HL-60/S4 treated with retinoic acid at 250 ng/mL for 4 days and 3 days (cell line): Measurements from ENCODE around the gene OSTN.
"Not testable (repeated sequence)": the region's sequence is repeated elsewhere in the genome, so short reads cannot be mapped to it uniquely, and the experiment has no call there.

Experiments used
- in situ Hi-C: fragments of 300-500 bp; cut with MboI; formaldehyde crosslinking; loops from 2 replicates; pipeline ENCODE4 v1.7.0; 2022; ENCODE audit warnings: low sequenced_read_pairs

The OSTN gene

DNA sequence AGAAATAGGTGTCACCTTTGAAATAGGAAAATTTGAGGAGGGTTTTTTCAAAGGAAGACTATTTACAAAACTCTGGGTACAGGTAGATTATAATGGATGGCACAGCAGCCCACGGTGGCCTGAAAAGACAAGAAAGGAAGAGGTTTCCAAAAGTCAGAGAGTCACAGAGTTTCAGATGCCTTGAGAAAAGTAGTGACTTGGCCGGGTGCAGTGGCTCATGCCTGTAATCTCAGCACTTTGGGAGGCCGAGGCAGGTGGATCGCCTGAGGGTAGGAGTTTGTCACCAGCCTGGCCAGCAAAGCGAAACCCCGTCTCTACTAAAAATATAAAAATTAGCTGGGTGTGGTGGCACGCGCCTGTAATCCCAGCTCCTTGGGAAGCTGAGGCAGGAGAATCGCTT lies 35.2 kb downstream of the OSTN start:
- in situ Hi-C loops = no loop called here

DNA sequence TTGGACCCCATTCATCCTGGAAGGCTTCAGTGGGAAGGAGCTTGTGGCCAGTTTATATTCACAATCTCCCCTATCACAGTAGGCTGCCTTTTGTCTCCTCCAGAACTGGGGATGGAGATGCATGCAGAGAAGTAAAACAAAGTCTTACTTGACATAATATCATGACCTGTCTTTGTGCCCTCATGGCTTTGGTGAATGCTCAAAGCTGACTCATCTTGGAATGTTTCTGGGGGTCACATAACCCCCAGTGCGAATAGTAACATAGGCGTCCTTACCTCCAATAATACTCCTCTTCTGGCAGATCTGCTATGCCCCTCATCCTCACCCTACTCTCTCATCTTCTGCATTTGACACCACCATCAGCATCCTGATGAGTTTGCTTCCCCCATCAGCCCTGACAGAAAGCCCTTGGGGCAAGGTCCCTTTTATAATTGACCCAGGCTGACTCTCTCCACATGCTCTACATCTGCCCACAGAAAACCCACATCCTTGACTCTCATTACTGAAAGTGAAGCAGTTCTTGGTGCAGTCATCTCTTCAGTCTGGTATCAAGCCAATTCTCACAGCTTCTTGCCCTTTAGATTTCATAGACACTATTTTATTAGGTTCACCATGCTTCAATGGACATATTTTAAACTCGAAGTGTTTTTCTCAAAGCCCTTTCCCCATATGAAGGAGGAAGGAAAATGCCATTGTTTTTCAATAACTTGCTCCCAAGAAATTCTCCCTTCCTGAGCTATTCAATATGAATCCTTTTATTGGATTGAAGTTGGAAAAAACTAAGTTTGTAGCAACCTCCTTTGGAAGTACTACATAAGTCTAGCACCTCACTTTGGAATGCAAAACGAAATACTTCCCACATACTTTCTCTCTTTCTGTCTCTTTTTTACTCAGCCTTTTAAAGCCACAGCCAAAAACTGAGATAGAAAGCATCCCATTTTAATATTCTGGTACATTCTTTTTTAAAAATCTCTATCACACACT lies 36.6 kb downstream of the OSTN start:
- in situ Hi-C loops = no loop called here

DNA sequence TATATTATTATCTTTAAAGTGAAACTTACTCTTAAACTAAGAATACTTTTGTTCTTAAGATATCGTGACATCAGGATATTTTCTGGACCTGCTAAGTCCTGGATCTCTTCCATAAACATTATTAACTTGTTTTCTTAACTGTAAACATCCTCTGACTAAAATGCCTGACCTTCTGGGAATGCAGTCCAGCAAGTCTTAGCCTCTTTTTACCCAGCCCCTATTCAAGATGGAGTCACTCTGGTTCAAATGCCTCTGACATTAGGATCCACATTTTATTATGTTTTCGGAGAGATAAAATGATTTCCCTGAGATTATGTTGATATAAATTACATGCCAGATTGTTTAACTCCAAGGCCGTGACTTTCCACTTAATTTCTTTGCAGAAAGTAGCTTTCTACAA lies 37.6 kb downstream of the OSTN start:
- in situ Hi-C loops = no loop called here

DNA sequence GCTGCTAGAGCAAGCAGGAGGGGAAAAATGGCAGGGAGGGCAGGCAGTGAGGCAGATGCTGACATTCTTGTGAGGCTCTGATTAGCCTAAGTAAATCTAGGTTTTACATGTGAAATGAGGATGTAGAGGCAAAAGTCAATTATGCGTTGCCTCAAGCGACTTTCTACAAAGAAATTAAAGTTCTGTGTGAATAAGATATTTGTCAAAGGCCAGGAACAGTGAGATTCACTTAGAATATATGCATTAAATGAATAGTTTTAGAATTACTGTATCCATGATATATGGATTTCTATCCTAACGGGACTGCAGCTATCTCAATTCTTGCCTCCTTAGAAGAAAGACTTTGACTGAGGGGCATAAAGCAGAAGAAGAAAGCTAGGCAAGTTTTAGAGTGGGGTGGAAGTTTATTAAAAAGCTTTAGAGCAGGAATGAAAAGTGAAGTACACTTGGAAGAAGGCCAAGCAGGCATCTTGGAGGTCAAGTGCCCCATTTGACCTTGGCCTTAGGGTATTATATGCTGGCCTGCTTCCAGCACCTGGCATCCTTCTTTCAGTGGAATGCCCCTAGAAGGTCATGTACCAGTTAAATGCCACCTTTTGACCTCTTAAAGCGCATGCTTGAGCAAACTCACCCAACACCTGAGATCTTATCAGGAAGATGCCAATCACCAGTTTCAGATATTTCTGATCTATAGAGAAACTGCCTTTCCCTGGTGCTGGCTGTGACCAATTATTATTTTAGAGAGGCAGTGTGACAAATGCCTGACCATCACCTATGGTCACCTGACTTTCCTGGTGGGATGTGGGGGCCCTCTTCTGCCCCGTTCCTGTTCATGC lies 38.2 kb downstream of the OSTN start:
- in situ Hi-C loops = no loop called here

DNA sequence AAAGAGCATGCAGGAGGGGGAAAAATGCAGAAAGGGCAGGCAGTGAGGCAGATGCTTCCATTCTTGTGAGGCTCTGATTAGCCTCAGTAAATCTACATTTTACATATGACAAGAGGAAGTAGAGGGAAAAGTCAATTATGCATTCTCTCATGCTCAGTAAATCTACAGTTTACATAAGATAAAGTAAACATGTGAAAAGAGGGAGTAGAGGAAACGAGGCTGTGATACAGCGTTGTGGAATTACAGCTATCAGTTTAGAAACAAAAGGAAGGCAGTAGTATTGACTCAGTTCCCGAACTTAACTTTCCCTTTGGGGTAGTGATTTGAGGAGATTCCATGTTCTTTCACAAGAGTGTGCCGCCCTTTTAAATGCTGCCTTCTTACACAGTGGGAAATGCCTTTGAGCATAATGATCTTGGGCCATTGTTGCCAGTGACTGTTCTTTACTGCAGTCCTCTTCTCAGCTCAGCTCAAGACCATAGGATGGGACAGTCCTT lies 39.3 kb downstream of the OSTN start:
- in situ Hi-C loops = no loop called here

DNA sequence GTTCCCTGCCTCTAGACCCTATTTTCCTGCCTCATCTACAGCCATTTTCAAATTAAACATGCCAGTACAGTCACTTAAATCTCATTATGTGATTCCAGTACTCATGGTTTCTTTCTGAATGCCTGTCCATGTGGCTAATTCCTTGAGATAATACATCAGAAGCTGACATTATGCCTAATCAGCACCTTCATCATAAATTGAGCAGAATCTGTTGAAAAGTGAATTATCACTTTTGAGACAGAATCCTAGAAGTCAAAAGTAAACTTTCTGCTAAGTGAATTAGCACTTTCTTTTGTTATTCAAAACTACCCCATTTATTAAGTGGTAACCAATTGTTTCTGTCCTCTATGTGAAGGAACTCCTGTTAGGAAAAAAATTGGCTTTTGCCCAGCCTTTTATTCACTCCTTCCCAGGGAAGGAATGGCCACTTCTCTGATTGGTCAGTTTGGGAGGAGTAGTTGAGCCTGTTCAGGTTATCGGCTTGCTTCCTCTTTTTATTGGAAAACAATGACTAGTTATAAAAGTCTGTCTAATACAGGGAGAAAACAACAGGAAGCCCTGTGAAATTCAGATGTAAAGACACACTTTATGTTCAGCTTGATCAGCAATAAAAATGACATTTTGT lies 40.5 kb downstream of the OSTN start:
- in situ Hi-C loops = no loop called here

DNA sequence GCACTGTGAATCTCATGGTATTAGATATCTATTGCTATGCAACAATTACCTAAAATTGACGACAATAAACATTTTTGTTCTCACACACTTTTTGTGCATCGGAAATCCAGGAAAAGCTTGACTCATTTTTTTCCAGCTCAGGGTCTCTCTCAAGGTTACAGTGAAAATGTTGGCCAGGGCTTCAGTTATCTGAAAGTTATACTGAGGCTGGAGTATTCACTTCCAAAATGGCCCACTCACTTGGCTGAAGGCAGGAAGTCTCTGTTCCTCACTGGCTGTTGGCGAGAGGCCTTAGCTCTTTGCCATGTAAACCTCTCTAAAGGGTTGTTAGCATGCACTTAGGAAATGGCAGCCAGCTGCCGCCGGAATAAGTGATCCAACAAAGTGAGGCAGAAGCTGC lies 41.4 kb downstream of the OSTN start:
- in situ Hi-C loops = no loop called here

DNA sequence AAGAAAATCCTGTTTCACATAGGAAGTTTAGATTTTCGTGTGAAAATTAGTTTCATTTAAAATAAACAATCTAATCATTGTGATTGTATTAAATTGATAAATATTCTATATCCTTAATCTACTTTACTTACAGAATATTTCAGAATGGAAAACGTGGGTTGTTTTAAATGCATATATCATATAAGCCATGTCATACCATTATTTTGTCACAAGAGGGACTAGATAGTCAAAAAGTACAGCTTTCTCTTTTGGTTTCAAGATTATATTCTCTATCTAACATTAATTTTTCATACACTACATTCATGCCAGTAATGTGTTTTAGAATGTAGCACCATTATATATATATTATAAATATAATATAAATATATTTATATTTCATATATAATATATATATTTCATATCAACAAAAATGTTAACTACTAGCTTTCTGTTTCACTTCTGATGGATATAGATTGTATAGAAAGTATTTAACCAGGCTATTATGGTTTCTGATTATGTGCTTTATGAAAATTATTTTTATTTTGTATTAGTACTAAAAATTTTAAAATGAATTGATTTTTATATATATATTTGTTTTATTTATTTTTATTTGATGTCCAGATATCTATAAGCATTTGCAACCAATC lies 45.3 kb downstream of the OSTN start:
- in situ Hi-C loops = no loop called here

DNA sequence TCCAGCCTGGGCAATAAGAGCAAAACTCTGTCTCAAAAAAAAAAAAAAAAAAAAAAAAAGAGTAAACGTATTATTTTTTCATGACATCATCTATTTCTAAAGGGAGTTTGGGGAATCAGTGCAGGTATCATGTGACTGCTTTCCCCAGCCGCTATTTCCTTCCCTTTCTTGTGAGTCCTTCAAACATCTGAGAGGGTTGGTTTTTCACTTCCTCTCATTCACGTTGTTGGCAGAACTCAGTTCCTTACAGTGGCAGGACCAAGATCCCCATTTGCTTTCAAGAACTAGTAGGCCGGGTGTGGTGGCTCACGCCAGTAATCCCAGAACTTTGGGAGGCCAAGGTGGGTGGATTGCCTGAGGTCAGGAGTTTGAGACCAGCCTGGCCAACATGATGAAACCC lies 47.0 kb downstream of the OSTN start:
- in situ Hi-C loops = not testable (repeated sequence)

DNA sequence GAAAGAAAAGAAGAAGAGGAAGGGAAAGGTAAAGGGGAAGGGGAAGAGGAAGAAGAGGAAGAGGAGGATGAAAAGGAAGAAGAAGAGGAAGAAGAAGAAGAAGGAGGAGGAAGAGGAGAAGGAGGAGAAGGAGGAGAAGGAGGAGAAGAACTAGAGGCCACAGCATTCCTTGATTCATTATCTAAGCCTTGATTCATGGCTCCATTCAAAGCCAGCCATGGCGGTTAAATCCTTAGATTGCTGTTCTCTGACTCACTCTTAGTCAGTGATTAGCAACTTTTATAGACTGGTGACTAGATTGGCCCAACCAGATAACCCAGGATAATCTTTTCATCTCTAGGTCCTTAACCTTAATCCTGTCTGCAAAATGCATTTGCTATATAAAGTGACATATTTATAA lies 47.6 kb downstream of the OSTN start:
- in situ Hi-C loops = no loop called here

DNA sequence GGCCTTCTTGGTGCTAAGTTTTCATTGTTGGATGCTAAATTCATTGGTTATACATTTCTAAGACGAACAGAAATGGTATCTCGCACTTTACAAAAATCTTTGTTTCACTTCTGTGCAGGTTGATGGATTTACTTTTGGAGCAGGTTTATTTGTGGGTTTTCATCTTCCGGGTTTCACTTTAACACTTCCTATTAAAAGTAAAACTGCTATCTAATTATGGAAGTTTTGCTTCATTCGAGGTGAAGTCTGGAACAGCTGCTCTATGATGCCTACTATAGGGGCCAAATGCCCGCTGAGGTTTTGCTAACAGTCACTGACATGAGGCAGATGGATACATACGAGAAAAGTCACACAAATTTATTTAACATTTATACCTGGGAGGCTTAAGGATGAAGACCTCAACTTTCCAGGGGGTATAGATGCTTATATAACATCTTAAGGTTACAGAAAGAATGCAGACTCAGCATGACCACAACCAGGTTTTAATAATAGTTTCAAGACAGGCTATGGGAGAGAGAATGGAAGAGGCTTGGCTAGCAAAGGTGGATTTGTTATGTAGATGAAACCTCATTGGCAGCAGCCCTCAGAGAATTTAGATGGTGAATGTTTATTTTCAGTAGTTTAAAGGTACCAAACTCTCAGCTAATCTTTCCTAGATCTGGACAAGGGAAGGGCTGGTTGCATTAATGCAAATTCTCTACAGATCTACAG lies 54.2 kb downstream of the OSTN start:
- in situ Hi-C loops = no loop called here

DNA sequence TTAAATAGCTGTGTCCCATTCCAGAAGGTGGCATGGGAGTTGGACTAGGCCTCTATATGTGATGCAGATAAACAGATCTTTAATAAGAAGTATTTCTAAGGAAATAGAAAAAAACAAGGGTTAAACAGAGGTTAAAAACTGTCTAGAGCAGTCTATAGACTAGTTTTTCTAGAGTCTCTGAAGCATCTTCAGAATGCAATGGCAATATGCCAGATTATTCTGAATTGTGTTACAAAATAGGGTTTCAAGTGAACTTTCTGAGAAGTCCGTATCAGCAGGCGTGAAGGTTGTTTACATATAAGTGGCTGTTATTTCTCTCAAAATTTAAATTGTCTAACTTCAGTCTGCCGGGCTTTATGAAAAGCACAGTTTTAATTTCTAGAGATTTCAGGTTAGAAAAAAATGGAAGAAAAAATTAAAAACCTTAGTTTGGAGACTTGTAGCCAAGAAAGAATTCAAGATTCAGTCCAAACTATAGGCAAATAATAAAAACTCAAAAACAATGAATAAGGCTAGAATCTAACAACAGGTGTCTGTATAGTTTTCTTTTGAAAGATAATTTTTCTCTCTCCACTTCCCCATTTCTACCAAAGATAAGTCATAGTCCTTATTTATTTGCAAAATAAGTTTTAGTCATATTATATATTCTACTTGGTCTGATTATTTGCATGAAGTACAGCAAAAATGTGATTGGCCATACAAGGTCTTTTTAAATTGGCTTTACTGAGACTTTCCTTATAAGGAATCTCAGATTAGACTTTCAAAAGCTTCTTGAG lies 55.2 kb downstream of the OSTN start:
- in situ Hi-C loops = no loop called here

DNA sequence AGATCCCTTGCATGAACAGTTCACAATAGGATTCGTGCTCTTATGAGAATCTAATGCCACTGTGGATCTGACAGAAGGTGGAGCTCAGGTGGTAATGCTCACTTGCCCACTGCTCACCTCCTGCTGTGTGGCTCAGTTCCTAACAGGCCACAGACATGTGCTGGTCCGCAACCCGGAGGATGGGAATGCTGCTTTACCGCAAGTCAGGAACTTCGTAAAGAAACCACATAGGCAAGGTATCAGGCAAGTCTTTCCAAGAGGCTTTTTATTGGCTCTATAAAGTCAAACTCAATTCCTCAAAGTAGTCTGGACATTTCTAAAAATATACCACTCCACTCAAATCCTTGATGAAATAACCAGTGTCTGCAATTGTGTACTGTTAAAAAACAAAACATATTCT lies 56.1 kb downstream of the OSTN start:
- in situ Hi-C loops = no loop called here

DNA sequence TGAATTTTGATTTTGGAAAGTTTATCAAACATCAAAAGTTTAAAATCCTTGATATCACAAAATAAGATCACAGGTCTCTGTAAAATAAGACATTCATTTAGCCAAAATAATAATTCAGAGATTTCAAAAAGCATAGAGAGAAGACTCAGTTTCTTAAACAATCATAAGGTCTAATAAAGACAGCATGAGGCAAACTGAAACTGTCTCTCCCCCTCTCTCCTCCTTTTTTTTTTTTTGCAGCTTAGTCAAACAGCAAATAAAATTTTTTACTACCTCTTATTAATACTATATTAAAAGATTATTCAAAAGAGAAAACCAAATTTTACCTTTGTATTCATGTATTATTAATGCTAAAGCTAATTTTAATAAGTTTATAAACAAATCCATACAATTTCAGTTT lies 57.4 kb downstream of the OSTN start:
- in situ Hi-C loops = no loop called here

DNA sequence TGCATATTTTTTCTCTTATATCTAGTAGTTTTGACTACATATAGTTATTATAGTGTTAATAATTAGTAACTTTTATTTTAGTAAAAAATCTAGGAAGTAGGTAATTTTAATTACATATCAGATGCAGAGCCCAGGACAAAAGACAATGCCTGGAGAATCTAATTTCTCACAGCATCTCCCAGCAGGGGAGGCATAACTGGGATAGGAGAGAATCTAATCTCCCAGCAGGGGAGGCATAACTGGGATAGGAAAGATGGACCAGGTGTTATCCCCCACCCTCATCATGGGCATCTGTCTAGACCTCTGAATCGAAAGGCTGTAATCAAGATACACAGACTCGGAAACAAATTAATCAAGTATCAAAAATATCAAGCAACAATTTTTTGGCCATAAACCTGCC lies 58.2 kb downstream of the OSTN start:
- in situ Hi-C loops = no loop called here

DNA sequence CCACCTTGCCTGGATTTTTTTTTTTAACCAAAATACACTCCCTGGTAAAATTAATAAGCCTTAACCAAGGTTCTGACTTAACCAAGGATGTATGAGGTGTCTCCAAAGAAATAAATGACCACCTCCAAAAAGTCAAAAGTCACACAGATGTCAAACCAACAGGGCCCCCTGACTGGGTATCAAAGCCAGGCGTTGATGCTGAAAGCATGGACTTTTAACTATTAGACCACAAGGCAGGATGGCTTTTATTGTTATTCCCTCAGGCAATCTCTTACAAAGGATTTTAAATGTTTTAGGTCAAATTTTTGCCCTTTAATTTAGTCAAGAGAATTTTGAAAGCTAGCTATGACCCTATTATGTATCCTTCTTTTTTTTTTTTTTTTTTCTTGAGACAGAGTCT lies 60.4 kb downstream of the OSTN start:
- in situ Hi-C loops = no loop called here

DNA sequence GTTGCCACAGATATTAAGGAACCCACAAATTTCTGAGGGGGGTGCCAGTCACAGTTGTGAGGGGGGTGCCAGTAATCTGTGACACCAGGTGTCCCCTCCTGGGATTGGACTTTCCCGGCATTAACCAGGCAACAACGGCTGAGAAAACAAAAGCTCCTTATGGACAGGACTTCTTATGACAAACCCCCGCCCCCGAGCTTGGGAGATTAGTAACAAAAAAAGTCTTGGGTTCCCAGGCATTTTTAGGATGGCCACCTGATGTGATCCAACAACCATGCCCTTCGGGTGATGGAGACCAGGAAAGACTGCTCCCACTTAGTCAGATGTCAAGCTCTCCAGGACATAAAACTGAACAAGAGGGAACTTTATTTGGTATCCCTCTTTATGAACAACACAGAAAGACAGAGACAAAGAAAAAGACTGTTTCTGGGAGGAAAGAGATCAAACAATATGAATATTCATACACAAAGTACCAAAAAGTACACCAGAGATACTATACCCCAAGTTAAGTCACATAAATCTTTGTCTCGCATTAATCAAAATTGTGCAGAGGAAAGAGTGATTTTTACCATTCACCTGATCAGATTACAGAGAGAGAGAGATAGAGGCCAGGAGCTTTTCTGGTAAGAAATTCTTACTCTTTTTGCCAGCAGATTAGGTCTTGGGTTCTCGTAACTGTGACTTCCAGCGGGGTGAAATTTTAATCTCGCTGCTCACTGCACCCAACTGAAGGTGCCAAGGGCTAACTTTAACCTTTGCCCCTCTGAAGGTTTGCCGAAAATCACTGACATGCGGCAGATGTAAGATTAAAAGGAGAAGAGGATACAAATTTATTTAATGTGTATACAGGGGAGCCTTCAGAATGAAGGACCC lies 61.6 kb downstream of the OSTN start:
- in situ Hi-C loops = no loop called here

DNA sequence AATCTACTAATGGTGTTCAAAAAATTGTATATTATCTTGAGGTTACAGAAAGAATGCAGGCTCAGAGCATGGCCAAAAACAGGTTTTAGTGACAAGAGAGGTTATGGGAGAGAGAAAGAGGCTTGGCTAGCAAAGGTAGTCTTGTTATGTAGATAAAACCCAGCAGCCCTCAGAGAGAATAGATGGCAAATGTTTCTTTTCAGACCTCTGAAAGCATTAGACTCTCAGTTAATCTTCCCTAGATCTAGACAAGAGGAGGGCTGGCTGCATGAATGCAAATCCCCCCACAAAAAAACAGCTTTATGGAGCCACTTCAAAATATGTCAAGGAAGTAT lies 62.2 kb downstream of the OSTN start:
- in situ Hi-C loops = no loop called here

DNA sequence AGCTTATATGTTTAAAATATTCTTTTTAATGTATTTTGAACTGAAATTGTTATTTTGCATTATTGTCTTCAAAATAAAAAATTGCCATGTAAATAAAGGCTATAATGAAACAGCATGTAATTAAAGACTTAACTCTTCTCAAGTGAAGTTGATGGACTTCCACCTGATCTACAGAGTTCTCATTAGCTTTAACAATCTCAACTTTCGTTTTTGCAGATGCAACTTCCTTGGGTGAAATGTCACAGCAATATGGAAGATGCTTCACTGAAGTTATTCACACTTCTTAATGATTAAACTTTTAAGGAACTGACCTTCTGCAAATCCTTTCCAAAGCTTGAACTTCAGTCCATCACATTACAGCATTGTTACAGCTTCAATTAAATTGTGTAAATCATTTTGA lies 63.6 kb downstream of the OSTN start:
- in situ Hi-C loops = no loop called here
